ENCODE data around the gene MAPK8IP2. TPM values are rescaled to one million over a fixed set of nuclear protein-coding genes. Genes with fewer than 3 reads are reported as not detected.

The MAPK8IP2 gene
- total and polyA plus RNA-seq, 3 donors from 2014 or later: 12.7 to 36.9 (median 34.9) TPM

DNA sequence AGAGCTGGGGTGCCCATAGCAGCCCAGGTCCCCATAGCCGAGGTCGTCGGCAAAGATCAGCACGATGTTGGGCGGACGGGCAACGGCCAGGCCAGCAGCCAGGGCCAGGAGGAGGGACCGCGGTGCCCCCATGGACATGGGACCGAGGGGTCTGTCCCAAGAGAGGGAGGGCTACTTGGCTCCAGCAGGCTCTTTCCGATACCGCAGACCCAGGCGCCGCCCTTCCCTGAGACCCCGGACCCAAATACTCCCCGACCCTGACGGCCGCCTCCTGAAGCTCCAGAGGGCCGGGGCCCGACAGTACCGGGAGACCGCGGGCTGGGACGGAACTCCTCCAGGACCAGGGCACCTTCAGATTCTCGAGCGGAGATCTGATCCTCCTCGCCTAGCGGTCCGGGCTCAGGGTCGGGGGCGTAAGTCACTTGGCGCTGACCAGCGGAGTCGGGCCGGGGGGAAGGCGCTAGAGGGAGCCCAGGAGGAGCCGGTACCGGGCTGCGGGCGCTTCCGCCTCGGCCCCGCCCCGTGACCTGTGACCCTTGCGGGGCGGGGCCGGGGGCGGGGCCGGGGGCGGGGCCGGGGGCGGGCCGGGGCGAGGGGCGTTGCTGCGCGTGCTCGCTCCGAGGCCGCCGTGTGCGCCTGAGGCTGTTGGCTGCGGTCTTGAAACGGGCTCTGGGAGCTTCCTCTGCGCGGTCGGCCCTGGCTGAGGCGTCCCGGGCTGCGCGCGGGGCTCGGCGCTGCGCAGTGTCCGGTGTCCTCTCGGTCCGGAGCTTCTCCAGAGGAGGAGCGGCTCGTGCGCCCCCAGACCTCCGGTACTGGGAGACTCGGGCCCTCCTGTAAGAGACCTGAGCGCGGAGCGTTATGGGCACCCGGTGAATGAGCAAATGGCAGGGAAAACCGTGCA, 27.3 kb downstream of the MAPK8IP2 start, which contains the start of gene ARSA:
ARSA (minus strand) TSS at position 511 of the 901 bp plus-strand sequence; CDS start at position 138, 373 bp downstream.
- Histone ChIP-seq H3K4me1 (no peaks in the 10 kb centered on the region), H3K9me3 (no peaks in the 10 kb centered on the region), H3K27me3 (no peaks in the 10 kb centered on the region), H3K4me3 (peak within 1 kb of the TSS; percentile 65 to 75), H3K36me3 (ENCODE audit: low read depth, missing control alignments) (no peaks in the 10 kb centered on the region), H3K27ac (peak within 1 kb of the TSS; percentile 48 to 56)
- intact Hi-C loops (cut with DNase I; ENCODE audit: low total_unique reads): no loop called here
- TF ChIP-seq, protein P1, sequence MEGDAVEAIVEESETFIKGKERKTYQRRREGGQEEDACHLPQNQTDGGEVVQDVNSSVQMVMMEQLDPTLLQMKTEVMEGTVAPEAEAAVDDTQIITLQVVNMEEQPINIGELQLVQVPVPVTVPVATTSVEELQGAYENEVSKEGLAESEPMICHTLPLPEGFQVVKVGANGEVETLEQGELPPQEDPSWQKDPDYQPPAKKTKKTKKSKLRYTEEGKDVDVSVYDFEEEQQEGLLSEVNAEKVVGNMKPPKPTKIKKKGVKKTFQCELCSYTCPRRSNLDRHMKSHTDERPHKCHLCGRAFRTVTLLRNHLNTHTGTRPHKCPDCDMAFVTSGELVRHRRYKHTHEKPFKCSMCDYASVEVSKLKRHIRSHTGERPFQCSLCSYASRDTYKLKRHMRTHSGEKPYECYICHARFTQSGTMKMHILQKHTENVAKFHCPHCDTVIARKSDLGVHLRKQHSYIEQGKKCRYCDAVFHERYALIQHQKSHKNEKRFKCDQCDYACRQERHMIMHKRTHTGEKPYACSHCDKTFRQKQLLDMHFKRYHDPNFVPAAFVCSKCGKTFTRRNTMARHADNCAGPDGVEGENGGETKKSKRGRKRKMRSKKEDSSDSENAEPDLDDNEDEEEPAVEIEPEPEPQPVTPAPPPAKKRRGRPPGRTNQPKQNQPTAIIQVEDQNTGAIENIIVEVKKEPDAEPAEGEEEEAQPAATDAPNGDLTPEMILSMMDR (IDR thresholded peaks at IDR 0.05): no peak
- no peak for TF ChIP-seq POLR2A (IDR thresholded peaks at IDR 0.05)
- WGBS, 2 donors: 3 to 5% methylated on average over 33 to 45 of the region's 88 CpGs
- peak; percentile 88 for DNase-seq

DNA sequence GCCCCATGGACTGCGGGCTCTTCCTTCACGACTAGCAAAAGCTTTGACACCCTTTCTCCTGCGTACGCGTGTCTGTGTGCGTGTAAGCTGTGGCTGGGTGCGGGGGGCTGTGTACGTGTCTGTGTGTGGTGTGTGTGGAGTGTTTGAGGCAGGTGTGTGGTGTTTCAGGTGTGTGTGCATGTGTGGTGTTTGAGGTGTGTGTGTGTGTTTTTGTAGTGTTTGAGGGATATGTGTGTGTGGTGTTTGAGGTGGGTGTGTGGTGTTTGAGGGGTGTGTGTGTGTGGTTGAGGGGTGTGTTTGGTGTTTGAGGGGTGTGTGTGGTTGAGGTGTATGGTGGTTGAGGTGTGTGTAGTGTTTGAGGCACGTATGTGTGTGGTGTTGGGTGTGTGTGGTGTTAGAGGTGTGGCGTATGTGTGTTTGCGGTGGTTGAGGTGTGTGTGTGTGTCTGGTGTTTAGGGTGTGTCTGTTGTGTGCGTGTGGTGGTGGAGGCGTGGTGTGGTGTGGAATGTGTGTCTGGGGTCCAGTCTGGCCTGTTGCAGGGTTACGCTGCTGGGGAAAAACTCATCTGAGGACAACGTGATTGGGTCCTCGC, 28.0 kb downstream of the MAPK8IP2 start:
- intact Hi-C loops (cut with DNase I; ENCODE audit: low total_unique reads): no loop called here
- peak overlapping the region; percentile 65 to 75 for H3K4me3 ChIP-seq
- TF ChIP-seq, protein P1 (IDR thresholded peaks at IDR 0.05): no peak
- no peak for TF ChIP-seq POLR2A (IDR thresholded peaks at IDR 0.05)
- H3K27me3 ChIP-seq: no peaks in the 10 kb centered on the region
- 29 to 35% methylated on average over 16 of the region's 16 CpGs for WGBS, 2 donors
- no peaks in the 10 kb centered on the region for H3K9me3 ChIP-seq
- no peaks in the 10 kb centered on the region for H3K36me3 ChIP-seq (ENCODE audit: low read depth, missing control alignments)
- H3K27ac ChIP-seq: peak overlapping the region; percentile 12 to 42
- no peaks in the 10 kb centered on the region for H3K4me1 ChIP-seq
- no peak for DNase-seq

DNA sequence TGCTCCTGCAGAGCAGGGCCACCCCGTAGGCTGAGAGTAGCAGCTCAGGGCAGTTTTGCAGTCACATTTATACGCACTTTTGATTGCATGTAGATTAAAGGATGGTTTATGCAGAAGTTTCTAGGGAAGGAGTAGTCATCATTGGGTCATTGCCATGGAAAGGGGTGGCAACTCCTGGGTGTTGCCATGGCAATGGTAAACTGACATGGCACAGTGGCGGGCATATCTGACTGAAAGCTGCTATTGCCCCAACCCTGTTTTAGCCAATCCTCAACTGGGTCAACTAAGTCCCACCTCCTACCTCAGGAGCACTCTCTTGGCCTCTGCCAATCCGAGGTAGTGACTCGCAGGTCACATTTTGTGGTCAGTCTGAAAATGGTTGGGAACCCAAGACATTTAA, 29.8 kb downstream of the MAPK8IP2 start:
- H3K36me3 ChIP-seq (ENCODE audit: low read depth, missing control alignments): no peaks in the 10 kb centered on the region
- no peak overlapping the region for H3K4me3 ChIP-seq
- no peaks in the 10 kb centered on the region for H3K9me3 ChIP-seq
- TF ChIP-seq POLR2A (IDR thresholded peaks at IDR 0.05): no peak
- TF ChIP-seq, protein P1 (IDR thresholded peaks at IDR 0.05): no peak
- no peaks in the 10 kb centered on the region for H3K27me3 ChIP-seq
- no peaks in the 10 kb centered on the region for H3K4me1 ChIP-seq
- H3K27ac ChIP-seq: no peak overlapping the region
- WGBS, 2 donors: 88 to 94% methylated on average over 5 of the region's 5 CpGs
- intact Hi-C loops (cut with DNase I; ENCODE audit: low total_unique reads): no loop called here
- DNase-seq: no peak

DNA sequence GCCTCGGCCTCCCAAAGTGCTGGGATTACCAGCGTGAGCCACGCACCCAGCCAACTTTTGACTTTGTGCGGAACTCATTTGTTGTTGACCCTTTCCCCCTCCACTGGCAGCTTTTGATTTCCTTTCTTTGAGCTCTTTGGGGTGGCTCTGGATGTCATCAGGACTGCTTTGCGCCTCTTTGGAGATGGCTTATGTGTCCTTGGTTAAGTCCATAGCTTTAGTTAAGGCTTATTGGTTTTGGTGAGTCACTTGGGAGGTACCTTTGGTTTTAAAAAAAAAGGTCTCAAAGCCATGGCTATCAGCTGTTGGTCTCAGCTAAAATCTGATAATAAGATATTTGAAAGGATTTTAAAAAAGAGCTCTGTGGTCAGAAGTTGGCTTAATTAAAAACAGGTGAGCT, 32.5 kb downstream of the MAPK8IP2 start:
- Histone ChIP-seq H3K4me1 (no peaks in the 10 kb centered on the region), H3K27me3 (no peaks in the 10 kb centered on the region), H3K9me3 (no peaks in the 10 kb centered on the region), H3K36me3 (ENCODE audit: low read depth, missing control alignments) (no peaks in the 10 kb centered on the region), H3K27ac (no peak overlapping the region), H3K4me3 (no peak overlapping the region)
- WGBS, 2 donors: 92 to 93% methylated on average over 5 of the region's 5 CpGs
- peak; percentile 10 for DNase-seq
- no peak for TF ChIP-seq POLR2A (IDR thresholded peaks at IDR 0.05)
- TF ChIP-seq, protein P1 (IDR thresholded peaks at IDR 0.05): no peak
- intact Hi-C loops (cut with DNase I; ENCODE audit: low total_unique reads): no loop called here
